Small intestine (tissue), 7 donors: ENCODE measurements around the gene PLCB4. TPM values are rescaled to one million over a fixed set of nuclear protein-coding genes. Genes with fewer than 3 reads are reported as not detected.

ENCODE experiments used
- DNase-seq, 2 donors: peaks; one replicate each; pipeline versions ENCODE4 v3.0.0 to v3.0.0-alpha.2; 2013
- FAIRE-seq: peaks from 2 replicates; lab custom pipeline; 2012; peaks lifted over from hg19 to GRCh38; lab: Jason Lieb, UNC
- H3K27ac ChIP-seq, 3 donors: one replicate each; pipeline ENCODE4 v1.5.1; 2013; ENCODE audit warnings: low read length in 2 of 3, mild to moderate bottlenecking in 2 of 3, control low read depth in 1 of 3, inconsistent platforms in 1 of 3, low read depth in 1 of 3, moderate library complexity in 1 of 3
- H3K27me3 ChIP-seq, 3 donors: one replicate each; pipeline ENCODE4 v1.6.1; 2013; ENCODE audit warnings: low read length in 3 of 3, inconsistent platforms in 1 of 3; ENCODE audit not compliant: control insufficient read depth in 3 of 3, insufficient read depth in 3 of 3
- H3K36me3 ChIP-seq, 3 donors: one replicate each; pipeline ENCODE4 v1.6.1; 2013; ENCODE audit warnings: low read length in 3 of 3, inconsistent platforms in 1 of 3, low read depth in 1 of 3, mild to moderate bottlenecking in 1 of 3, moderate library complexity in 1 of 3; ENCODE audit not compliant: control insufficient read depth in 3 of 3, insufficient read depth in 2 of 3
- H3K4me1 ChIP-seq, 3 donors: one replicate each; pipeline ENCODE4 v1.6.1; 2013; ENCODE audit warnings: low read length in 2 of 3, inconsistent platforms in 1 of 3, low read depth in 1 of 3, mild to moderate bottlenecking in 1 of 3, moderate library complexity in 1 of 3; ENCODE audit not compliant: control insufficient read depth in 3 of 3, insufficient read depth in 2 of 3
- H3K4me3 ChIP-seq, 3 donors: one replicate each; pipeline ENCODE4 v1.5.1; 2013; ENCODE audit warnings: low read length in 3 of 3, control low read depth in 1 of 3, inconsistent platforms in 1 of 3, low read depth in 1 of 3, mild to moderate bottlenecking in 1 of 3, moderate library complexity in 1 of 3
- H3K9me3 ChIP-seq, 2 donors: one replicate each; pipeline ENCODE4 v1.6.1; 2013; ENCODE audit warnings: low read depth in 1 of 2, low read length in 1 of 2; ENCODE audit not compliant: control insufficient read depth in 2 of 2, insufficient read depth in 1 of 2
- WGBS, 3 donors: extraction: QIAGEN DNeasy Blood & Tissue Kit; methylation state at CpG; one replicate each; pipeline ENCODE4 v1.1.7; 2013; 5-methylcytosine and 5-hydroxymethylcytosine counted together
- polyA plus RNA-seq, 4 donors: library from polyadenylated mRNA; stranded (reverse) in 3 of 4; unstranded in 1 of 4; fragments of 200-250 nt in 3 of 4; fragments of 120-200 nt in 1 of 4; gene quantifications; one replicate each; pipeline versions ENCODE4 v1.2.1 to v1.2.3, GENCODE V29; 2013
- donor health status: healthy with polysubstance abuse.
- donor health status: control.
- donor health status: control.
- donor health status: Bipolar disorder and iron deficiency.
- donor health status: healthy.

PLCB4 gene
- polyA plus RNA-seq, 4 donors: under 0.01 to 14.4 (median 3.4) TPM

DNA sequence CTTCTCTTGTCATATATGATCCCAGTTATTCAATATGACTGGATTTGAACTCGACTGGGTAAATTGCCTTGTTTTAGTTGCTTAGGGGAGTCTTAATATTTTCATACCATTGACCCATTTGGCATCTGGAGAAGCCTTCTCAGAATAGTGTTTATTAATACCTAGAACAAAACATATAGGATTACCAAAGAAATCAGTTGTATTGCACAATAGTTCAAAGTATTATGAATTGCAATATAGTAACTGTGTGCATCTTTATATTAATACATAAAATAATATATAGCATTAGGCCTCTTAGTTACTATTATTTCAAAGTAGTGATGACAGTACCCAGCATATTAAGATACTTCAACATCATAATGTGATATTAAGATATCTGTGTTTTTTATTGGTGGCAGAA lies 177.8 kb downstream of the PLCB4 start:
- no peak for FAIRE-seq

DNA sequence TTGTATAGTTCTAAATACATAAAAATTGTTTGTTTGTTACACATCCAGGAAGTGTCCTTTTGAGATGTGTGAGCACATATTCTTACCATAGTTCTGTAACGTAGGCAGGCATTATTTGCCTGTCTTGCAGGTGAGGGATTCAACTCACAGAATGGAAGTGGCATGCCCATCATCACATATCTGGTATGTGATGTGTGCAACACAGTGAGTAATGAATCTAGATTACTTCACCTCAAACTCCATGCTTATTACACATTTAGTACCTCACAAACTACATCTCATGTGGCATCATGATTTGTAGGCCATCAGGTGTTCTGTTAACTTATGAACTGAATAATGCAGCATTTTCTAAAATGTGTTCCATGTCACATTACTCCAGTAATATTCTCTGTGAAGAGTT lies 181.6 kb downstream of the PLCB4 start:
- H3K4me1 ChIP-seq: no peaks in the 10 kb centered on the region
- H3K27ac ChIP-seq: no peak overlapping the region
- no peaks in the 10 kb centered on the region for H3K27me3 ChIP-seq
- FAIRE-seq (no peak), DNase-seq (no peak)
- no peaks in the 10 kb centered on the region for H3K36me3 ChIP-seq
- peaks cover 0 to 3% of the 10 kb centered on the region in 2 donors for H3K9me3 ChIP-seq
- H3K4me3 ChIP-seq: no peak overlapping the region
- WGBS, 3 donors: 78 to 91% (median 82%) methylated on average over 1 of the region's 1 CpG

More for the DNA sequence above, 177.8 kb downstream of the PLCB4 start:
- Histone ChIP-seq H3K9me3 (peaks cover 0 to 3% of the 10 kb centered on the region in 2 donors), H3K4me1 (peaks cover 0 to 4% (median 0%) of the 10 kb centered on the region in 3 donors), H3K4me3 (no peak overlapping the region), H3K27me3 (no peaks in the 10 kb centered on the region), H3K27ac (no peak overlapping the region), H3K36me3 (no peaks in the 10 kb centered on the region)
- whole genome bisulfite sequencing, 3 donors: 70 to 89% (median 76%) methylated on average over 1 of the region's 1 CpG
- no peak for DNase-seq

DNA sequence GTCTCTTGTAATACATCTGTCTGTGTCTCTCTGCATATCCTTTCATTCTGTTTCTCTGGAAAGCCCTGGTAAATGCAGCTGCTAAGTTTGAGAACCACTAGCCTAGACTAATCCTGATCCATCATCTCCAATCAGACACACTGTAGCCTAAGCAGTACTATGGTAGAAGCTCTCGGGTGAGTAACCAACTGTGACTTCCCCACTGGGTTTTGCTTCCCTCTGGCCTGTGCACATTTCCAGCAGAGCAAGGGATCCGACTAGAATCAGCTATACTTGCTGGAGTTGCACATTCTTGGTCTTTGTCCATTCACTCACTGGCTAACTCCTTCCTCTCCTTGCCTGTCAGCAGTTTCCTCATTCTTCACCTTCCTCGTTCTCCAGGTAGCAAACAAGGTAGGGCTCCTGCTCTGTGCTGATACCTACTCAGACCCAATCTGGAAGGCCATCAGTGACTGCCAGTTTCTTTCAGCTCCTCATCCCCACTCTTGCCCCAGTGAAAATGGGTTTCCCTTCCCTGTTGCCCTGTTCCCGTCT lies 184.2 kb downstream of the PLCB4 start:
- no peak for FAIRE-seq
- Histone ChIP-seq H3K9me3 (peaks cover 0 to 3% of the 10 kb centered on the region in 2 donors), H3K4me3 (no peak overlapping the region), H3K27me3 (no peaks in the 10 kb centered on the region), H3K4me1 (no peaks in the 10 kb centered on the region), H3K27ac (no peak overlapping the region), H3K36me3 (no peaks in the 10 kb centered on the region)
- WGBS, 3 donors: 63 to 75% (median 69%) methylated on average over 4 of the region's 4 CpGs
- DNase-seq: peak in 1 of 2 donors; percentile 18

DNA sequence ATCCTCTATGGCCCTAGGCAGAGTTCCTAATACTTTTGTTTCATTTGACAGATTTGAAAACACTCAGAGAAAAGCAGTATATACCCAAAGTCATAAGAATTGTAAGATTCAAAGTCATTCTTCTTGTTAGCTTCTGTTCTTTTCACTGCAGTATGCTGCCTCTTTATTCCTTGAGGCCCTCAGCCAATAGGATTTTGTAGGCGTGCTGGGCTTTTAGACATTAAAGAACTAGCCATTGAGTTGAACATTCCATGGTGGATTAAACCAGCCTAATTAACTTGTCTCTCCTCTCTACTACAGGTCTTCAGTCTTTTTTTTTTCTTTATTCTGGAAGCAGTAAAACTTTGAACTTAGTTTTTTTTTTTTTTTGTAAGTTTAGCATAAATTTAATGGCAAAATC lies 186.3 kb downstream of the PLCB4 start:
- no peak overlapping the region for H3K27ac ChIP-seq
- 96 to 100% (median 97%) methylated on average over 1 of the region's 1 CpG for WGBS, 3 donors
- no peaks in the 10 kb centered on the region for H3K27me3 ChIP-seq
- H3K4me3 ChIP-seq: no peak overlapping the region
- H3K4me1 ChIP-seq: no peaks in the 10 kb centered on the region
- no peak for DNase-seq
- peaks cover 0 to 3% of the 10 kb centered on the region in 2 donors for H3K9me3 ChIP-seq
- no peaks in the 10 kb centered on the region for H3K36me3 ChIP-seq
- no peak for FAIRE-seq

DNA sequence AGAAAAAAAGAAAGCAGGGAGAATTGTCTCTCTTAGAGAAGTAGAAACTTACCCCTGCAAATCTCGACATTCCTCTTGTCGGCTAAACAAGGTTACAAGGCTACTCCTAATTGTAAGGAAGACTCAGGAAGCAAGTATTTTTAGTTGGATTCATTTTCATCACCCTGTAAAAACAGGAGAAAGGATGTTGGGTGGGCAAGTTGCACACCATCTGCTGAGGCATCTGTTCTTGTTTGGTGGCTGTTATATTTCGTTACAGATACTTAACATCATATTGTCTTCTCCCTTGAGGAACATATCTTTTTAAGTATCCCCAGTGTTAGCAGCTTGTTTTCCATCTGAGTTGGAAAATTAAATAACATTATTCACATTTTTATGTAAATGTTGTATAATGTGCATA lies 187.5 kb downstream of the PLCB4 start:
- H3K9me3 ChIP-seq: peaks cover 0 to 1% of the 10 kb centered on the region in 2 donors
- FAIRE-seq (no peak), DNase-seq (no peak)
- no peak overlapping the region for H3K27ac ChIP-seq
- H3K36me3 ChIP-seq: no peaks in the 10 kb centered on the region
- H3K4me3 ChIP-seq: no peak overlapping the region
- WGBS, 3 donors: 84 to 88% (median 86%) methylated on average over 3 of the region's 3 CpGs
- no peaks in the 10 kb centered on the region for H3K27me3 ChIP-seq
- no peaks in the 10 kb centered on the region for H3K4me1 ChIP-seq

DNA sequence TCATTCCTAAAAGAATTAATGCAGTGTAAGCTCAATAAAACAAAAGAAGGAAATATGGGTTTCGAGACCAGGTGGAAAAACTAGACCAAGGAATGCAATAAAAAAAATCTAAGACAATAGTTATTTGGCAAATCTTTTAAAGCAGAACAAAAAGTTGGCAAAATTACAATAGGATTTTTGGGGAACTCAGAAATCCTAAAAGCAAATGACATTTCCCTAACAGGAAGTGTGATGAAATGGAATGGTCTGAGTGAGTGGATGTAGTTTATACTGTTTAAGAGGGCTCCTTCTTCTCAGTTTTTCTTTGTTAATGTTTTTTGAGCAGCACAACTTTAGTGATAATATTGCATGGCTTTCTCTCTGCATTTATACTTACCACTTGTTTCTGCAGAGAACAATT lies 190.0 kb downstream of the PLCB4 start:
- Histone ChIP-seq H3K4me3 (no peak overlapping the region), H3K27me3 (no peaks in the 10 kb centered on the region), H3K9me3 (no peaks in the 10 kb centered on the region), H3K36me3 (no peaks in the 10 kb centered on the region), H3K4me1 (no peaks in the 10 kb centered on the region), H3K27ac (no peak overlapping the region)
- DNase-seq (no peak), FAIRE-seq (no peak)
- 74 to 93% (median 86%) methylated on average over 1 of the region's 1 CpG for WGBS, 3 donors

DNA sequence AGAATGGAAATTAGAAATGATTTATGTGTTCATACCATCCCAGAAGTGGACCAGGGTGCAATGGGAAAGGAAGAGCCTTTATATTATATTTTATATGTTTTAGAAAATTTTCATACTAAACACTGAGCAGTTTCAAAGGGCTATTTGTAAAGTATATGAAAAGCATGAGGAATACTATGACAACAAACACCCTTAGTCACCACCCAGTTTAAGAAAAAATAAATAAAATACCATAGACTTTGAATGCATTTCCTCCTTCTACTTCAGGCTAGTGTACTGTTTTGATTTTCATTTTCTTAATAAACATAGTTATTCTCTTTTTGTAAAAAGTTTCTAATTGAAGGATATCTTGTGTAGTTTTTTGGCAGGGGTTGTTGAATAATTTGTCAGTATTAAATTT lies 191.1 kb downstream of the PLCB4 start:
- Histone ChIP-seq H3K36me3 (no peaks in the 10 kb centered on the region), H3K27ac (no peak overlapping the region), H3K4me3 (no peak overlapping the region), H3K4me1 (no peaks in the 10 kb centered on the region), H3K27me3 (no peaks in the 10 kb centered on the region), H3K9me3 (no peaks in the 10 kb centered on the region)
- no peak for FAIRE-seq
- no peak for DNase-seq

DNA sequence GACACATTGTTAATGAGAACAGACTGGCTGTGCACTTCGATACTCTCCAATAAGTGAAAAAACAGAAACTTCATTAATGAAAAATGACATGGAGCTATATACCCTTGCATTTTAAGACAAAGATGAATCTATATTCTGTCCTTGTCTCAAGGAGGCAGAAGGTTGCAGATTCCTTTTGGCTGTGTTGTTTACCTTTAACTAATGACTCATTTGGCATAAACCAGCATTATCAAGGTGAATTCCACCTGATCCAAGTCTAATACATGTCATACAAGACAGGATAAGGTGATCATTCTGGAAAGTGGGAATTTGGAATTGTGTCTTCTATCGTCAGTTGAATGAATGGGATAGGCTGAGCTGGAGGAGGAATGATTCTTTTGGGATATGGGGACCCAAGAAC lies 192.9 kb downstream of the PLCB4 start:
- H3K27me3 ChIP-seq: no peaks in the 10 kb centered on the region
- H3K27ac ChIP-seq: no peak overlapping the region
- no peaks in the 10 kb centered on the region for H3K9me3 ChIP-seq
- WGBS, 3 donors: 79 to 90% (median 81%) methylated on average over 2 of the region's 2 CpGs
- no peaks in the 10 kb centered on the region for H3K4me1 ChIP-seq
- no peak overlapping the region for H3K4me3 ChIP-seq
- no peak for FAIRE-seq
- DNase-seq: no peak
- H3K36me3 ChIP-seq: no peaks in the 10 kb centered on the region

DNA sequence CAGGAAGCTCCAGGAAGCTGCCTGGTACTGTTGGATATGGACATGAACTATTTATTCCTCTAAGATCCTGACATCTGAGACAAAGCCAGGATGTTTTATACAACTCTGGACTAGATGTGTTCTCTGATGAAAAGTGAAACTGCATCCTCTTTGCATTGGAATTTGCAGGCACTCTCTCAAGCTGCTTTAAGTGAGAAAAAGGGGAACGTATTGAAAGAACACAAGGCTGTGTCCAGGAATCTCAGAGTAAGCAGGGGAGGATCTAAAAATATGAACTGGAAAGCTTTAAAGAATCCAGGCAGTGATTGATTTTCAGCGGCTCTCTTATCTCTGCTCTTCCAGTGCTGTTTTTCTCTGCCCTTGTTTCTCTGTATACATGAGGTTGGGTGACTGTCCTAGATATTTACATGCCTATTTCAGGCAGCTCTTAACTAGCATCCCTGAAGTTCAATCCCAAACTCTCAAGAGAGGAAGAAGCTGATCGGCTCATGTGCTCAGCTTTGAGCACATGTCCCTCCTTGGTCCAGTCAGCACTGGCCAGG lies 193.8 kb downstream of the PLCB4 start:
- no peaks in the 10 kb centered on the region for H3K9me3 ChIP-seq
- DNase-seq (no peak), FAIRE-seq (no peak)
- no peak overlapping the region for H3K27ac ChIP-seq
- H3K27me3 ChIP-seq: no peaks in the 10 kb centered on the region
- H3K36me3 ChIP-seq: no peaks in the 10 kb centered on the region
- H3K4me1 ChIP-seq: no peaks in the 10 kb centered on the region
- H3K4me3 ChIP-seq: no peak overlapping the region
- 20 to 57% (median 48%) methylated on average over 3 of the region's 3 CpGs for WGBS, 3 donors
